Stimulated activated CD4-positive, alpha-beta T cell treated with anti-CD3 and anti-CD28 coated beads, Interleukin-1b, Interleukin-23, amount 100 ng/mL, for 1 hour (primary cell): ENCODE data around the gene TNFSF9.
A peak's percentile ranks its signal among the peaks of the same experiment; 100 is the strongest.
"Not testable (repeated sequence)": the region's sequence is repeated elsewhere in the genome, so short reads cannot be mapped to it uniquely, and the experiment has no call there.

Experiments used
- DNase-seq, 2 donors: peaks; one replicate each; pipeline ENCODE4 v3.0.0-alpha.2; 2020; ENCODE audit warnings: low read depth in 2 of 2

Gene TNFSF9

GRCh38 chr19:6508028-6508771 is 22.6 kb upstream of the TNFSF9 start:
- DNase-seq: not testable (repeated sequence)

GRCh38 chr19:6509118-6509971 is 21.5 kb upstream of the TNFSF9 start:
- DNase-seq: no peak

GRCh38 chr19:6510618-6511017 is 20.2 kb upstream of the TNFSF9 start:
- no peak for DNase-seq

- no peak for DNase-seq
Observed at GRCh38 chr19:6514089-6514488, 16.7 kb upstream of the TNFSF9 start.

GRCh38 chr19:6514926-6515544 is 15.8 kb upstream of the TNFSF9 start:
- DNase-seq: no peak

GRCh38 chr19:6516018-6516658 is 14.7 kb upstream of the TNFSF9 start:
- peak in 1 of 2 donors; percentile 30 for DNase-seq

- peak; percentile 85 to 93 for DNase-seq
Observed at GRCh38 chr19:6516659-6517291, 14.1 kb upstream of the TNFSF9 start.

- no peak for DNase-seq
Observed at GRCh38 chr19:6518145-6518911, 12.5 kb upstream of the TNFSF9 start.

GRCh38 chr19:6519289-6519688 is 11.5 kb upstream of the TNFSF9 start:
- DNase-seq: no peak

GRCh38 chr19:6521718-6522646 is 8.8 kb upstream of the TNFSF9 start:
- no peak for DNase-seq

- DNase-seq: no peak
Observed at GRCh38 chr19:6522712-6523111, 8.1 kb upstream of the TNFSF9 start.

GRCh38 chr19:6524311-6524710 is 6.5 kb upstream of the TNFSF9 start:
- DNase-seq: no peak

GRCh38 chr19:6527893-6528543 is 2.8 kb upstream of the TNFSF9 start:
- no peak for DNase-seq

GRCh38 chr19:6528544-6529121 is 2.2 kb upstream of the TNFSF9 start:
- no peak for DNase-seq

GRCh38 chr19:6529351-6529750 is 1.5 kb upstream of the TNFSF9 start:
- no peak for DNase-seq

GRCh38 chr19:6529937-6530385 is 865 bp upstream of the TNFSF9 start:
- no peak for DNase-seq

- DNase-seq: no peak
Observed at GRCh38 chr19:6531163-6531955, 533 bp downstream of the TNFSF9 start.

- DNase-seq: no peak
Observed at GRCh38 chr19:6531956-6532243, 1.1 kb downstream of the TNFSF9 start.
